Small intestine (tissue), 7 donors: ENCODE measurements around the gene RUNX2. TPM values are rescaled to one million over a fixed set of nuclear protein-coding genes. Genes with fewer than 3 reads are reported as not detected.

ENCODE experiments used
- DNase-seq, 2 donors: peaks; one replicate each; pipeline versions ENCODE4 v3.0.0 to v3.0.0-alpha.2; 2013
- FAIRE-seq: peaks from 2 replicates; lab custom pipeline; 2012; peaks lifted over from hg19 to GRCh38; lab: Jason Lieb, UNC
- H3K27ac ChIP-seq, 3 donors: one replicate each; pipeline ENCODE4 v1.5.1; 2013; ENCODE audit warnings: low read length in 2 of 3, mild to moderate bottlenecking in 2 of 3, control low read depth in 1 of 3, inconsistent platforms in 1 of 3, low read depth in 1 of 3, moderate library complexity in 1 of 3
- H3K27me3 ChIP-seq, 3 donors: one replicate each; pipeline ENCODE4 v1.6.1; 2013; ENCODE audit warnings: low read length in 3 of 3, inconsistent platforms in 1 of 3; ENCODE audit not compliant: control insufficient read depth in 3 of 3, insufficient read depth in 3 of 3
- H3K36me3 ChIP-seq, 3 donors: one replicate each; pipeline ENCODE4 v1.6.1; 2013; ENCODE audit warnings: low read length in 3 of 3, inconsistent platforms in 1 of 3, low read depth in 1 of 3, mild to moderate bottlenecking in 1 of 3, moderate library complexity in 1 of 3; ENCODE audit not compliant: control insufficient read depth in 3 of 3, insufficient read depth in 2 of 3
- H3K4me1 ChIP-seq, 3 donors: one replicate each; pipeline ENCODE4 v1.6.1; 2013; ENCODE audit warnings: low read length in 2 of 3, inconsistent platforms in 1 of 3, low read depth in 1 of 3, mild to moderate bottlenecking in 1 of 3, moderate library complexity in 1 of 3; ENCODE audit not compliant: control insufficient read depth in 3 of 3, insufficient read depth in 2 of 3
- H3K4me3 ChIP-seq, 3 donors: one replicate each; pipeline ENCODE4 v1.5.1; 2013; ENCODE audit warnings: low read length in 3 of 3, control low read depth in 1 of 3, inconsistent platforms in 1 of 3, low read depth in 1 of 3, mild to moderate bottlenecking in 1 of 3, moderate library complexity in 1 of 3
- H3K9me3 ChIP-seq, 2 donors: one replicate each; pipeline ENCODE4 v1.6.1; 2013; ENCODE audit warnings: low read depth in 1 of 2, low read length in 1 of 2; ENCODE audit not compliant: control insufficient read depth in 2 of 2, insufficient read depth in 1 of 2
- WGBS, 3 donors: extraction: QIAGEN DNeasy Blood & Tissue Kit; methylation state at CpG; one replicate each; pipeline ENCODE4 v1.1.7; 2013; 5-methylcytosine and 5-hydroxymethylcytosine counted together
- polyA plus RNA-seq, 4 donors: library from polyadenylated mRNA; stranded (reverse) in 3 of 4; unstranded in 1 of 4; fragments of 200-250 nt in 3 of 4; fragments of 120-200 nt in 1 of 4; gene quantifications; one replicate each; pipeline versions ENCODE4 v1.2.1 to v1.2.3, GENCODE V29; 2013
- donor health status: healthy with polysubstance abuse.
- donor health status: control.
- donor health status: control.
- donor health status: Bipolar disorder and iron deficiency.
- donor health status: healthy.

The RUNX2 gene
- polyA plus RNA-seq, 4 donors: under 0.01 to 2.5 (median 0.94) TPM

- H3K9me3 ChIP-seq: no peaks in the 10 kb centered on the region
- no peaks in the 10 kb centered on the region for H3K36me3 ChIP-seq
- H3K4me1 ChIP-seq: peaks cover 0 to 10% (median 3%) of the 10 kb centered on the region in 3 donors
- no peaks in the 10 kb centered on the region for H3K27me3 ChIP-seq
- peak overlapping the region; percentile 66 to 99 (median 99) for H3K27ac ChIP-seq
- FAIRE-seq (no peak), DNase-seq (no peak)
- H3K4me3 ChIP-seq: peak overlapping the region; percentile 31 to 88 (median 82)
- 1% methylated on average over 21 of the region's 21 CpGs for WGBS, 3 donors
Observed at GRCh38 chr6:45378334-45378926, 50.3 kb downstream of the RUNX2 start.

GRCh38 chr6:45382391-45382790 is 54.3 kb downstream of the RUNX2 start:
- no peak for FAIRE-seq
- no peak overlapping the region for H3K27ac ChIP-seq
- H3K36me3 ChIP-seq: no peaks in the 10 kb centered on the region
- no peaks in the 10 kb centered on the region for H3K9me3 ChIP-seq
- WGBS, 3 donors: 89% methylated on average over 2 of the region's 2 CpGs
- H3K4me3 ChIP-seq: no peak overlapping the region
- H3K4me1 ChIP-seq: peaks cover 0 to 4% (median 0%) of the 10 kb centered on the region in 3 donors
- no peaks in the 10 kb centered on the region for H3K27me3 ChIP-seq
- DNase-seq: no peak

- WGBS, 3 donors: 85 to 90% (median 89%) methylated on average over 3 of the region's 3 CpGs
- H3K4me3 ChIP-seq: no peak overlapping the region
- no peak for FAIRE-seq
Observed at GRCh38 chr6:45386501-45386900, 58.4 kb downstream of the RUNX2 start.

GRCh38 chr6:45387236-45387635 is 59.1 kb downstream of the RUNX2 start:
- no peaks in the 10 kb centered on the region for H3K4me1 ChIP-seq
- FAIRE-seq: no peak
- no peak overlapping the region for H3K4me3 ChIP-seq
- WGBS, 3 donors: 95 to 97% (median 96%) methylated on average over 5 of the region's 5 CpGs
- H3K27me3 ChIP-seq: no peaks in the 10 kb centered on the region
- H3K27ac ChIP-seq: no peak overlapping the region
- DNase-seq: no peak
- no peaks in the 10 kb centered on the region for H3K9me3 ChIP-seq
- no peaks in the 10 kb centered on the region for H3K36me3 ChIP-seq

More at GRCh38 chr6:45386501-45386900, 58.4 kb downstream of the RUNX2 start:
- Histone ChIP-seq H3K27me3 (no peaks in the 10 kb centered on the region), H3K27ac (no peak overlapping the region), H3K4me1 (no peaks in the 10 kb centered on the region), H3K9me3 (no peaks in the 10 kb centered on the region), H3K36me3 (no peaks in the 10 kb centered on the region)
- DNase-seq: no peak

GRCh38 chr6:45388328-45388727 is 60.2 kb downstream of the RUNX2 start:
- 22 to 60% (median 30%) methylated on average over 3 of the region's 3 CpGs for WGBS, 3 donors
- no peaks in the 10 kb centered on the region for H3K27me3 ChIP-seq
- no peaks in the 10 kb centered on the region for H3K36me3 ChIP-seq
- no peaks in the 10 kb centered on the region for H3K9me3 ChIP-seq
- no peaks in the 10 kb centered on the region for H3K4me1 ChIP-seq
- no peak overlapping the region for H3K4me3 ChIP-seq
- no peak for FAIRE-seq
- DNase-seq: no peak
- no peak overlapping the region for H3K27ac ChIP-seq

- DNase-seq (no peak), FAIRE-seq (no peak)
- WGBS, 3 donors: 87 to 92% (median 90%) methylated on average over 4 of the region's 4 CpGs
- no peaks in the 10 kb centered on the region for H3K36me3 ChIP-seq
- H3K27me3 ChIP-seq: no peaks in the 10 kb centered on the region
- no peaks in the 10 kb centered on the region for H3K4me1 ChIP-seq
- peaks cover 0 to 6% of the 10 kb centered on the region in 2 donors for H3K9me3 ChIP-seq
- no peak overlapping the region for H3K4me3 ChIP-seq
- no peak overlapping the region for H3K27ac ChIP-seq
Observed at GRCh38 chr6:45394586-45395095, 66.5 kb downstream of the RUNX2 start.

- H3K4me1 ChIP-seq: no peaks in the 10 kb centered on the region
- no peaks in the 10 kb centered on the region for H3K27me3 ChIP-seq
- H3K36me3 ChIP-seq: no peaks in the 10 kb centered on the region
- FAIRE-seq: no peak
- no peak overlapping the region for H3K4me3 ChIP-seq
- no peak overlapping the region for H3K27ac ChIP-seq
- DNase-seq: no peak
- peaks cover 0 to 6% of the 10 kb centered on the region in 2 donors for H3K9me3 ChIP-seq
- WGBS, 3 donors: 72 to 86% (median 74%) methylated on average over 2 of the region's 2 CpGs
Observed at GRCh38 chr6:45398075-45398813, 70.1 kb downstream of the RUNX2 start.

- Histone ChIP-seq H3K27ac (no peak overlapping the region), H3K4me1 (no peaks in the 10 kb centered on the region), H3K36me3 (no peaks in the 10 kb centered on the region), H3K27me3 (no peaks in the 10 kb centered on the region), H3K9me3 (no peaks in the 10 kb centered on the region), H3K4me3 (no peak overlapping the region)
- no peak for FAIRE-seq
- 82 to 92% (median 83%) methylated on average over 2 of the region's 2 CpGs for WGBS, 3 donors
- DNase-seq: no peak
Observed at GRCh38 chr6:45400021-45400420, 71.9 kb downstream of the RUNX2 start.
